ENCODE results near the gene HTRA3.

GRCh38 chr4:8340781-8341241 lies 71.3 kb downstream of the HTRA3 start:
- TF ChIP-seq POLR2A (IDR thresholded peaks at IDR 0.05) (no peak), CTCF (IDR thresholded peaks at IDR 0.05) (no peak)
